OCI-LY1 (cell line): Measurements from ENCODE around the gene DDC.
"Not testable (repeated sequence)": the region's sequence is repeated elsewhere in the genome, so short reads cannot be mapped to it uniquely, and the experiment has no call there.

Experiments used
- H2AFZ ChIP-seq: fragments of 200-600 bp; sonication (generic), shearing (Covaris generic); 2 replicates; pipeline ENCODE4 v1.6.0; 2014; ENCODE audit warnings: antibody characterized with exemption, mild to moderate bottlenecking, low read length
- H3F3A ChIP-seq: fragments of 200-600 bp; sonication (generic), shearing (Covaris generic); 2 replicates; pipeline ENCODE4 v1.6.0; 2014; ENCODE audit warnings: mild to moderate bottlenecking, antibody characterized with exemption, low read length, moderate library complexity; ENCODE audit not compliant: insufficient read depth
- H3K27ac ChIP-seq: fragments of 200-600 bp; sonication (generic); 2 replicates; pipeline ENCODE4 v1.5.1; 2014; ENCODE audit warnings: low read length, mixed run types, mild to moderate bottlenecking, low read depth; ENCODE audit not compliant: poor library complexity, severe bottlenecking
- H3K27me3 ChIP-seq: fragments of 200-600 bp; sonication (generic); 2 replicates; pipeline ENCODE4 v1.6.0; 2014; ENCODE audit warnings: antibody characterized with exemption, mild to moderate bottlenecking, low read length, moderate library complexity; ENCODE audit not compliant: insufficient read depth
- H3K36me3 ChIP-seq: fragments of 200-600 bp; sonication (generic); 2 replicates; pipeline ENCODE4 v1.6.1; 2014; ENCODE audit warnings: mild to moderate bottlenecking, antibody characterized with exemption, low read length, moderate library complexity, mixed read lengths; ENCODE audit not compliant: insufficient read depth
- H3K4me1 ChIP-seq: fragments of 200-600 bp; sonication (generic); 2 replicates; pipeline ENCODE4 v1.5.1; 2014; ENCODE audit warnings: mild to moderate bottlenecking, low read length, moderate library complexity; ENCODE audit not compliant: insufficient read depth, severe bottlenecking
- H3K4me2 ChIP-seq: fragments of 200-600 bp; sonication (generic), shearing (Covaris generic); 2 replicates; pipeline ENCODE4 v1.6.1; 2014; ENCODE audit warnings: low read length
- H3K4me3 ChIP-seq: fragments of 200-600 bp; sonication (generic); 2 replicates; pipeline ENCODE4 v1.5.1; 2014; ENCODE audit warnings: low read length, low read depth, mild to moderate bottlenecking, mixed read lengths; ENCODE audit not compliant: poor library complexity, severe bottlenecking
- H3K79me2 ChIP-seq: fragments of 200-600 bp; shearing (Covaris generic); 2 replicates; pipeline ENCODE4 v1.6.1; 2016; ENCODE audit warnings: mixed run types, low read length, mixed read lengths; ENCODE audit not compliant: insufficient read depth
- H3K9ac ChIP-seq: fragments of 200-600 bp; sonication (generic), shearing (Covaris generic); 2 replicates; pipeline ENCODE4 v1.6.1; 2014; ENCODE audit warnings: mild to moderate bottlenecking, low read length, mixed read lengths
- H3K9me2 ChIP-seq: fragments of 200-600 bp; sonication (generic), shearing (Covaris generic); 2 replicates; pipeline ENCODE4 v1.6.1; 2014; ENCODE audit warnings: low read depth, mild to moderate bottlenecking, low read length, mixed read lengths
- H3K9me3 ChIP-seq: fragments of 200-600 bp; shearing (Covaris generic); 2 replicates; pipeline ENCODE4 v1.6.1; 2014; ENCODE audit warnings: low read length, mixed read lengths
- H4K20me1 ChIP-seq: fragments of 200-600 bp; sonication (generic), shearing (Covaris generic); 2 replicates; pipeline ENCODE4 v1.6.0; 2016; ENCODE audit warnings: mild to moderate bottlenecking, low read length; ENCODE audit not compliant: insufficient read depth
- EZH2 ChIP-seq: fragments of 200-600 bp; sonication (generic), shearing (Covaris generic); IDR thresholded peaks from 2 replicates; pipeline ENCODE4 v1.8.0; 2017; ENCODE audit warnings: borderline replicate concordance, mixed run types, mild to moderate bottlenecking, antibody characterized with exemption, low read length, moderate library complexity, mixed read lengths
- TF ChIP-seq, protein P1 (sequence below): fragments of 200-600 bp; sonication (generic), shearing (Covaris generic); IDR thresholded peaks from 2 replicates; pipeline ENCODE4 v1.5.1; 2017; ENCODE audit warnings: mild to moderate bottlenecking, antibody characterized with exemption, low read length, moderate library complexity, mixed read lengths

DDC gene

GRCh38 chr7:50580057-50580456 is 14.9 kb upstream of the DDC start:
- Histone ChIP-seq H3K4me1 (no peaks in the 10 kb centered on the region), H3K36me3 (no peaks in the 10 kb centered on the region; the same call in 1 of the 2 replicates), H3K4me3 (no peak overlapping the region), H2AFZ (no peak overlapping the region), H3K9ac (no peak overlapping the region), H3F3A (no peaks in the 10 kb centered on the region), H3K9me3 (no peaks in the 10 kb centered on the region), H3K79me2 (no peaks in the 10 kb centered on the region), H3K27ac (no peak overlapping the region), H4K20me1 (no peaks in the 10 kb centered on the region), H3K9me2 (no peaks in the 10 kb centered on the region), H3K27me3 (peaks cover 6% of the 10 kb centered on the region; the same call in 1 of the 2 replicates), H3K4me2 (no peak overlapping the region)
- TF ChIP-seq, protein P1, sequence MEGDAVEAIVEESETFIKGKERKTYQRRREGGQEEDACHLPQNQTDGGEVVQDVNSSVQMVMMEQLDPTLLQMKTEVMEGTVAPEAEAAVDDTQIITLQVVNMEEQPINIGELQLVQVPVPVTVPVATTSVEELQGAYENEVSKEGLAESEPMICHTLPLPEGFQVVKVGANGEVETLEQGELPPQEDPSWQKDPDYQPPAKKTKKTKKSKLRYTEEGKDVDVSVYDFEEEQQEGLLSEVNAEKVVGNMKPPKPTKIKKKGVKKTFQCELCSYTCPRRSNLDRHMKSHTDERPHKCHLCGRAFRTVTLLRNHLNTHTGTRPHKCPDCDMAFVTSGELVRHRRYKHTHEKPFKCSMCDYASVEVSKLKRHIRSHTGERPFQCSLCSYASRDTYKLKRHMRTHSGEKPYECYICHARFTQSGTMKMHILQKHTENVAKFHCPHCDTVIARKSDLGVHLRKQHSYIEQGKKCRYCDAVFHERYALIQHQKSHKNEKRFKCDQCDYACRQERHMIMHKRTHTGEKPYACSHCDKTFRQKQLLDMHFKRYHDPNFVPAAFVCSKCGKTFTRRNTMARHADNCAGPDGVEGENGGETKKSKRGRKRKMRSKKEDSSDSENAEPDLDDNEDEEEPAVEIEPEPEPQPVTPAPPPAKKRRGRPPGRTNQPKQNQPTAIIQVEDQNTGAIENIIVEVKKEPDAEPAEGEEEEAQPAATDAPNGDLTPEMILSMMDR, result no peak
- no peak for TF ChIP-seq EZH2

DNA sequence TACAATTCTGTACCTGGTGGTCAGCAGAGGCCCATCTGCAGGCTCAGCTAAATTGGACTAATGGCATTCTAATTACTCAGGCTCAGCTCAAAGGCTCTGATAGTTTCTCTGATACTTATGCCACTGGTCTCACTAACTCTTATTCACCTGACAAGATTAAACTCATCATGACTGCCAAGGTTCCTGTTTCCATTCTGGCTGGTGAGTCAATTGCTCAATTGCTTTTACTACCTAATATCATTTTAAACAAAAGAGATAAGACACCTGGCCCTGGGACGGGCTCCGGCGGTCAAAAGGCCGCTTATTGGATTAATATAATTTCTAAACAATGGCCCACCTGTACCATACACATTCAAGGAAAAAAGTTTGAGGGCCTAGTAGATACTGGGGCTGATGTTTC is 12.9 kb upstream of the DDC start:
- H3K27ac ChIP-seq, H3F3A ChIP-seq, H3K79me2 ChIP-seq, H3K4me1 ChIP-seq, H3K36me3 ChIP-seq, H3K4me2 ChIP-seq, H4K20me1 ChIP-seq, H3K9ac ChIP-seq, H3K27me3 ChIP-seq, H2AFZ ChIP-seq, H3K9me2 ChIP-seq, H3K4me3 ChIP-seq, H3K9me3 ChIP-seq: not testable (repeated sequence)

DNA sequence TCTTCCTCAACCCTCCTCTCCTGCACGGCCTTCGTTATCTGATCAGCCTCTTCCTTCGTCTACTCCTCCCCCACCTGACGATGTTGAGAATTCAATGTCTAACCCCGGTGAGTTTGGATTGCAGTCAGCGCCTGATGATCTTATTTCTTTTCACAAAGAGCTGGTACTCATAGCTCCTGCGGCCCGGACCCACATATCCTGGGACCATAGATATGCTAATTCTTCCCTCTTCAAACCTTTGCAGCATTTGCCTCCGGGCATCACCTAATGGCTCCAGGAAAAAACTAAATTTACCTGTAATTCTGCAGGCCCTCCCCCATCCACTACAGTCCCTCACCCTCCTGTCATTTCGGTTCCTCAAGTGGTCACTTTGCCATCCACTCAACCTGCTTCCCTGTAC is 12.4 kb upstream of the DDC start:
- H2AFZ ChIP-seq, result no peak overlapping the region
- no peak overlapping the region for H3K4me2 ChIP-seq
- H3K9me2 ChIP-seq, result no peaks in the 10 kb centered on the region
- TF ChIP-seq, protein P1, result no peak
- TF ChIP-seq EZH2, result no peak
- no peaks in the 10 kb centered on the region for H3K79me2 ChIP-seq
- H4K20me1 ChIP-seq, result no peaks in the 10 kb centered on the region
- H3K27me3 ChIP-seq, result peaks cover 6% of the 10 kb centered on the region; the same call in 1 of the 2 replicates
- no peaks in the 10 kb centered on the region for H3K9me3 ChIP-seq
- no peaks in the 10 kb centered on the region for H3K4me1 ChIP-seq
- H3K36me3 ChIP-seq, result no peaks in the 10 kb centered on the region; the same call in 1 of the 2 replicates
- no peak overlapping the region for H3K9ac ChIP-seq
- H3K4me3 ChIP-seq, result no peak overlapping the region
- H3F3A ChIP-seq, result no peaks in the 10 kb centered on the region
- H3K27ac ChIP-seq, result no peak overlapping the region

DNA sequence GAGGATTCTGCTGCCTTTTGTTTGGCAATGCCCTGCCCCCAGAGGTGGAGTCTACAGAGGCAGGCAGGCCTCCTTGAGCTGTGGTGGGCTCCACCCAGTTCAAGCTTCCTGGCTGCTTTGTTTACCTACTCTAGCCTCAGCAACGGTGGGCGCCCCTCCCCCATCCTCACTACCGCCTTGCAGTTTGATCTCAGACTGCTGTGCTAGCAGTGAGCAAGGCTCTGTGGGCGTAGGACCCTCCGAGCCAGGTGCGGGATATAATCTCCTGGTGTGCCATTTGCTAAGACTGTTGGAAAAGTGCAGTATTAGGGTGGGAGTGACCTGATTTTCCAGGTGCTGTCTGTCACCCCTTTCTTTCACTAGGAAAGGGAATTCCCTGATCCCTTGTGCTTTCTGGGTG is 11.2 kb upstream of the DDC start:
- not testable (repeated sequence) for H3K27ac ChIP-seq, H3K9ac ChIP-seq

More for the DNA sequence above, 11.2 kb upstream of the DDC start:
- H3K36me3 ChIP-seq, H3F3A ChIP-seq, H3K79me2 ChIP-seq, H3K27me3 ChIP-seq, H3K4me2 ChIP-seq, H3K9me3 ChIP-seq, H2AFZ ChIP-seq, H3K4me3 ChIP-seq, H4K20me1 ChIP-seq, H3K4me1 ChIP-seq, H3K9me2 ChIP-seq: not testable (repeated sequence)
